H1 (cell line): Measurements from ENCODE around the gene ZNF385D. TPM values are rescaled to one million over a fixed set of nuclear protein-coding genes. Genes with fewer than 3 reads are reported as not detected.

ENCODE experiments used
- CTCF ChIA-PET: fragments of 300-600 bp; sonication (Branson Sonifier 250); formaldehyde crosslinking; loops from one replicate; lab custom pipeline; 2021; ENCODE audit not compliant: partially characterized antibody; lab: Charles Lee
- POLR2A ChIA-PET: fragments of 300-600 bp; sonication (Branson Sonifier 250); formaldehyde crosslinking; loops from one replicate; lab custom pipeline; 2021; ENCODE audit warnings: inconsistent platforms; ENCODE audit not compliant: partially characterized antibody; lab: Charles Lee
- DNase-seq, 2 experiments: peaks; one replicate each; pipeline versions ENCODE4 v3.0.0 to v3.0.0-alpha.2; 2010 to 2022; ENCODE audit warnings: low spot score in 2 of 2, low read depth in 1 of 2, mixed read lengths in 1 of 2
- FAIRE-seq: peaks from 2 replicates; lab custom pipeline; 2011; peaks lifted over from hg19 to GRCh38; lab: Jason Lieb, UNC
- H2AFZ ChIP-seq: 2 replicates; pipeline ENCODE4 v1.8.1; 2012; ENCODE audit warnings: low read length, inconsistent platforms
- H2AK5ac ChIP-seq: 2 replicates; pipeline ENCODE4 v1.6.1; 2013; ENCODE audit warnings: low read depth, low read length
- H2BK120ac ChIP-seq: replicated peaks from 2 replicates; pipeline ENCODE3; 2013; ENCODE audit warnings: low read depth, low read length, inconsistent platforms
- H2BK12ac ChIP-seq: 2 replicates; pipeline ENCODE4 v1.6.1; 2013; ENCODE audit warnings: low read depth, low read length
- H2BK15ac ChIP-seq: 2 replicates; pipeline ENCODE4 v1.6.1; 2013; ENCODE audit warnings: low read length
- H2BK20ac ChIP-seq: 2 replicates; pipeline ENCODE4 v1.6.1; 2013; ENCODE audit warnings: low read length
- H2BK5ac ChIP-seq: 2 replicates; pipeline ENCODE4 v1.6.1; 2013; ENCODE audit warnings: low read depth, low read length
- H3K14ac ChIP-seq: 2 replicates; pipeline ENCODE4 v1.6.1; 2013; ENCODE audit warnings: inconsistent platforms; ENCODE audit not compliant: insufficient read length
- H3K18ac ChIP-seq: 2 replicates; pipeline ENCODE4 v1.6.1; 2013; ENCODE audit warnings: low read length; ENCODE audit errors: extremely low read depth
- H3K23ac ChIP-seq: 2 replicates; pipeline ENCODE4 v1.6.1; 2013; ENCODE audit warnings: inconsistent platforms; ENCODE audit not compliant: insufficient read length
- H3K23me2 ChIP-seq: 2 replicates; pipeline ENCODE4 v1.6.1; 2013; ENCODE audit warnings: low read depth, low read length
- H3K27ac ChIP-seq: 2 replicates; pipeline ENCODE4 v1.6.1; 2011; ENCODE audit warnings: low read depth, low read length, inconsistent platforms
- H3K27me3 ChIP-seq, 4 experiments: replicated peaks in 1 of 4; 1 replicate in 1 of 4; 2 replicates in 3 of 4; pipeline versions ENCODE4 v1.6.1 to v1.8.1; 2011 to 2013; ENCODE audit warnings: low read length in 3 of 4, mild to moderate bottlenecking in 3 of 4, inconsistent platforms in 2 of 4, mixed read lengths in 2 of 4, moderate library complexity in 1 of 4; ENCODE audit not compliant: control insufficient read depth in 3 of 4, insufficient read depth in 3 of 4; ENCODE audit errors: extremely low read depth in 1 of 4
- H3K36me3 ChIP-seq, 4 experiments: 2 replicates each; pipeline versions ENCODE4 v1.6.1 to v1.8.1; 2011 to 2013; ENCODE audit warnings: mild to moderate bottlenecking in 4 of 4, low read length in 3 of 4, moderate library complexity in 2 of 4, control low read depth in 1 of 4, inconsistent platforms in 1 of 4; ENCODE audit not compliant: insufficient read depth in 4 of 4, control insufficient read depth in 2 of 4
- H3K4ac ChIP-seq: replicated peaks from 2 replicates; pipeline ENCODE3; 2013; ENCODE audit warnings: low read length, low read depth, mixed read lengths, inconsistent platforms; ENCODE audit not compliant: insufficient read length
- H3K4me1 ChIP-seq, 4 experiments: replicated peaks in 1 of 4; 1 replicate in 1 of 4; 2 replicates in 3 of 4; pipeline versions ENCODE4 v1.6.1 to v1.8.1; 2011 to 2013; ENCODE audit warnings: low read length in 3 of 4, inconsistent platforms in 2 of 4, mixed read lengths in 1 of 4; ENCODE audit not compliant: insufficient read depth in 4 of 4, control insufficient read depth in 3 of 4
- H3K4me2 ChIP-seq, 2 experiments: 2 replicates each; pipeline versions ENCODE4 v1.6.1 to v1.8.1; 2011 to 2013; ENCODE audit warnings: low read depth in 2 of 2, low read length in 2 of 2, control low read depth in 1 of 2, inconsistent platforms in 1 of 2, mild to moderate bottlenecking in 1 of 2; ENCODE audit not compliant: insufficient read depth in 1 of 2
- H3K4me3 ChIP-seq, 4 experiments: fragments of 200-600, 300-600 bp in 1 of 4; sonication (generic), shearing (Covaris generic), sonication (Bioruptor Twin) in 1 of 4; 2 replicates each; pipeline versions ENCODE4 v1.5.1 to v1.8.1; 2011 to 2016; ENCODE audit warnings: low read length in 4 of 4, low read depth in 3 of 4, control low read depth in 2 of 4, inconsistent platforms in 2 of 4, mild to moderate bottlenecking in 2 of 4, mixed read lengths in 1 of 4, moderate library complexity in 1 of 4; ENCODE audit not compliant: insufficient read depth in 2 of 4; ENCODE audit errors: extremely low read depth in 1 of 4
- H3K56ac ChIP-seq: replicated peaks from 2 replicates; pipeline ENCODE3; 2013; ENCODE audit warnings: low read depth, mild to moderate bottlenecking, mixed read lengths, low read length, inconsistent platforms; ENCODE audit not compliant: insufficient read length
- H3K79me1 ChIP-seq: 2 replicates; pipeline ENCODE4 v1.6.1; 2013; ENCODE audit warnings: low read depth, low read length, control low read depth
- H3K79me2 ChIP-seq, 2 experiments: 2 replicates each; pipeline versions ENCODE4 v1.6.1 to v1.8.1; 2012 to 2013; ENCODE audit warnings: low read length in 2 of 2, mild to moderate bottlenecking in 2 of 2, inconsistent platforms in 1 of 2; ENCODE audit not compliant: insufficient read depth in 2 of 2, control insufficient read depth in 1 of 2
- H3K9ac ChIP-seq, 4 experiments: replicated peaks in 1 of 4; 1 replicate in 1 of 4; 2 replicates in 3 of 4; pipeline versions ENCODE4 v1.6.1 to v1.8.1; 2011 to 2013; ENCODE audit warnings: low read depth in 3 of 4, low read length in 3 of 4, control low read depth in 2 of 4, mild to moderate bottlenecking in 2 of 4, moderate library complexity in 2 of 4, inconsistent platforms in 1 of 4; ENCODE audit errors: extremely low read depth in 1 of 4
- H3K9me3 ChIP-seq, 2 experiments: 2 replicates each; pipeline versions ENCODE4 v1.6.1 to v1.8.1; 2012 to 2013; ENCODE audit warnings: mild to moderate bottlenecking in 2 of 2, moderate library complexity in 2 of 2, control low read depth in 1 of 2, inconsistent platforms in 1 of 2, low read depth in 1 of 2, low read length in 1 of 2, mixed read lengths in 1 of 2; ENCODE audit not compliant: insufficient read depth in 2 of 2
- H4K20me1 ChIP-seq, 2 experiments: replicated peaks in 1 of 2; 2 replicates each; pipeline versions ENCODE3 to v1.8.1; 2011 to 2013; ENCODE audit warnings: inconsistent platforms in 2 of 2, low read length in 2 of 2, mild to moderate bottlenecking in 1 of 2; ENCODE audit not compliant: insufficient read depth in 2 of 2, control insufficient read depth in 1 of 2
- H4K5ac ChIP-seq: 2 replicates; pipeline ENCODE4 v1.6.1; 2013; ENCODE audit warnings: low read length, low read depth, mixed read lengths, inconsistent platforms; ENCODE audit not compliant: insufficient read length
- H4K8ac ChIP-seq: 2 replicates; pipeline ENCODE4 v1.8.0; 2013; ENCODE audit warnings: mild to moderate bottlenecking, moderate library complexity, low read length, inconsistent platforms; ENCODE audit not compliant: insufficient read depth; ENCODE audit errors: extremely low read depth
- H4K91ac ChIP-seq: replicated peaks from 2 replicates; pipeline ENCODE3; 2013; ENCODE audit warnings: low read length, mixed read lengths, inconsistent platforms; ENCODE audit not compliant: insufficient read length
- BACH1 ChIP-seq: IDR thresholded peaks from 2 replicates; pipeline ENCODE4 v1.6.1; 2012; ENCODE audit warnings: low read length, improper control_type of control experiment
- CBX8 ChIP-seq: fragments of 300-800, 300-1000 bp; sonication (generic); IDR thresholded peaks from 2 replicates; pipeline ENCODE4 v1.7.1; 2016; ENCODE audit warnings: low read depth, low read length, borderline replicate concordance
- CTBP2 ChIP-seq: IDR thresholded peaks from 2 replicates; pipeline ENCODE4 v1.7.0; 2011; ENCODE audit warnings: borderline replicate concordance, mild to moderate bottlenecking, moderate library complexity, mixed read lengths, low read length; ENCODE audit not compliant: insufficient read depth, insufficient read length
- EGR1 ChIP-seq: IDR thresholded peaks from 2 replicates; pipeline ENCODE4 v1.6.1; 2011; ENCODE audit warnings: low read depth, low read length, borderline replicate concordance
- NANOG ChIP-seq: IDR thresholded peaks from 2 replicates; pipeline ENCODE4 v1.6.1; 2011; ENCODE audit warnings: low read length, low read depth, mild to moderate bottlenecking, inconsistent platforms; ENCODE audit not compliant: insufficient read depth, poor library complexity, severe bottlenecking
- POU5F1 ChIP-seq: IDR thresholded peaks from 2 replicates; pipeline ENCODE4 v1.6.1; 2011; ENCODE audit warnings: low read depth, mild to moderate bottlenecking, low read length, moderate library complexity
- SRF ChIP-seq: IDR thresholded peaks from 2 replicates; pipeline ENCODE4 v1.6.1; 2011; ENCODE audit warnings: mild to moderate bottlenecking, low read depth, low read length, moderate library complexity
- TAF7 ChIP-seq: optimal IDR thresholded peaks from 2 replicates; pipeline ENCODE3; 2011; ENCODE audit warnings: low read depth, mild to moderate bottlenecking, inconsistent platforms, low read length, moderate library complexity, borderline replicate concordance
- WGBS, 2 experiments: shearing (Covaris generic) in 1 of 2; methylation state at CpG; one replicate each; pipeline versions ENCODE4 v1.1.6 to v1.1.7; 2013 to 2015; ENCODE audit warnings: low lambda C conversion rate in 2 of 2, mixed read lengths in 2 of 2, inconsistent platforms in 1 of 2, low coverage in 1 of 2, missing lambda C conversion rate in 1 of 2; ENCODE audit not compliant: insufficient replicate concordance in 2 of 2, insufficient coverage in 1 of 2, insufficient read length in 1 of 2; ENCODE audit errors: extremely low coverage in 1 of 2, missing lambda C conversion rate in 1 of 2; 5-methylcytosine and 5-hydroxymethylcytosine counted together
- polyA plus RNA-seq, 7 experiments: library from polyadenylated mRNA; depleted of rRNA in 3 of 7; stranded (reverse) in 5 of 7; unstranded in 2 of 7; fragments of >200 nt in 5 of 7; fragments of 200-250 nt in 2 of 7; gene quantifications; 1 replicate in 5 of 7; 2 replicates in 1 of 7; 4 replicates in 1 of 7; pipeline versions ENCODE4 v1.2.1 to v1.2.3, GENCODE V29; 2011 to 2013; ENCODE audit warnings: missing spikeins in 2 of 7, mixed read lengths in 2 of 7
- total RNA-seq: library from RNA; stranded (reverse); fragmentation: NEBNext Ultra II Directional; extraction: Animal tissue kit (Norgen Biotek cat#: 25700); gene quantifications from 2 replicates; pipeline ENCODE4 v1.2.1, GENCODE V29; 2021
- TF ChIP-seq, protein P1 (sequence below): IDR thresholded peaks from 2 replicates; pipeline ENCODE4 v1.6.1; 2012; ENCODE audit warnings: inconsistent platforms

Gene ZNF385D
- total and polyA plus RNA-seq, 2 of the 8 experiments (the other 6 are each of a cell fraction or from before 2014, with no cell fraction given): 5.9 to 10.8 TPM

DNA sequence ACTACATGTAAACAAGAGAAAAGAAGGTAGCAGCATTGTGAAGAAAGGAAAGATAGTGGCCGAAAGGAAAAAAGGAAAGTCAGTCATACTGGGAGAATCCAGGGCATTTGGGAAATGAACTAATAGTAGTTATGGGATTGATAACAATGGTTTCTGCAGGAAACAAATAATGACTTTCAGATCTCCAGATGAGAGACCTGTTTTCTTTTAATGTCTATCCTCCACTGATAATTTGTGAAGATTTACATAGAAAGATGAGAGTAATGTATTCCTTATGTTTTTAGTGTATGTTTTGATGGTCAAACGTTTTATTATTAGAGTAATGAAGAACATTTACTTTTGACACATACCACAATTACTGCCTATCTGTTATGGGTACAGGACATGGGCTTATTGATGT is 15.0 kb upstream of the ZNF385D start:
- FAIRE-seq: no peak
- 80% methylated on average over 2 of the region's 2 CpGs; no CpG with 5 or more reads in 1 of the 2 experiments for WGBS, 2 experiments
- TF ChIP-seq EGR1: no peak
- TF ChIP-seq TAF7: no peak
- TF ChIP-seq, protein P1, sequence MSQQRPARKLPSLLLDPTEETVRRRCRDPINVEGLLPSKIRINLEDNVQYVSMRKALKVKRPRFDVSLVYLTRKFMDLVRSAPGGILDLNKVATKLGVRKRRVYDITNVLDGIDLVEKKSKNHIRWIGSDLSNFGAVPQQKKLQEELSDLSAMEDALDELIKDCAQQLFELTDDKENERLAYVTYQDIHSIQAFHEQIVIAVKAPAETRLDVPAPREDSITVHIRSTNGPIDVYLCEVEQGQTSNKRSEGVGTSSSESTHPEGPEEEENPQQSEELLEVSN: no peak
- TF ChIP-seq SRF: no peak
- TF ChIP-seq NANOG: no peak
- TF ChIP-seq BACH1: no peak
- no peak for TF ChIP-seq POU5F1
- TF ChIP-seq CBX8: no peak
- no peak for TF ChIP-seq CTBP2

More for the DNA sequence above, 15.0 kb upstream of the ZNF385D start:
- Histone ChIP-seq H3K9me3 (no peaks in the 10 kb centered on the region), H3K4me2 (no peak overlapping the region), H3K27me3 (no peaks in the 10 kb centered on the region), H2AK5ac (no peak overlapping the region), H2BK20ac (no peak overlapping the region), H3K23ac (no peak overlapping the region), H2BK12ac (no peak overlapping the region), H3K14ac (no peak overlapping the region), H2AFZ (no peak overlapping the region), H4K8ac (no peak overlapping the region), H3K4ac (no peak overlapping the region), H3K18ac (no peak overlapping the region), H3K36me3 (no peaks in the 10 kb centered on the region), H2BK5ac (no peak overlapping the region), H4K20me1 (no peaks in the 10 kb centered on the region), H3K4me3 (no peak overlapping the region), H3K27ac (no peak overlapping the region), H3K79me1 (no peaks in the 10 kb centered on the region), H3K23me2 (no peaks in the 10 kb centered on the region), H3K79me2 (no peaks in the 10 kb centered on the region), H4K91ac (no peak overlapping the region), H2BK120ac (no peak overlapping the region), H3K56ac (no peak overlapping the region), H2BK15ac (no peak overlapping the region), H4K5ac (no peak overlapping the region), H3K9ac (no peak overlapping the region), H3K4me1 (no peaks in the 10 kb centered on the region)
- POLR2A ChIA-PET: no interaction called here
- DNase-seq: no peak
- CTCF ChIA-PET: no interaction called here
